OCI-LY7 (cell line): ENCODE data around the gene RNASE4.

Source experiments
- EZH2phosphoT487 ChIP-seq: fragments of 200-600 bp; sonication (generic); IDR thresholded peaks from 2 replicates; pipeline ENCODE4 v1.6.1; 2018; ENCODE audit warnings: low read depth, borderline replicate concordance, mild to moderate bottlenecking, mixed run types, antibody characterized with exemption, low read length, moderate library complexity, mixed read lengths
- TF ChIP-seq, protein P1 (sequence below): fragments of 200-600 bp; sonication (generic); conservative IDR thresholded peaks from 2 replicates; pipeline ENCODE4 v1.5.1; 2014; ENCODE audit warnings: mild to moderate bottlenecking, antibody characterized with exemption, low read length, moderate library complexity, mixed read lengths

DNA sequence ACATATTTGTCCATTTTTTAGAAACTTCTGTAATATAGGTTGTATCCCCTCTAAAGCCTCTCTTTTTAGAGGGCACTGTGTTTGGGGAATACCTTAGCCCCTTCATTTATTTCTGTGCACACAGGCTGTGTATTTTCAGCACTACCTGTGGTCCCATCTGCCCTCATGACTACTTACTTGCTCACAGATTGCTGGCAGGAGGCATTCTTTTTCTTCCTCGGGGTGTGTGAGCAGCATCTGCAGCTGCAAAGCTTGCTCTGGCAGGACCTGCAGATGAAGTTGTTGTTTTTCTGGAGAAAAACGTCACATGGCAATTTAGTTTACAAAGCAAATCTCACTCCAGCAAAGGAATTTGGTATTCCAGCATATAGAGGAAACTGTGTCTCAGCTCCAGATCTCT lies 28.5 kb downstream of the RNASE4 start:
- TF ChIP-seq, protein P1, sequence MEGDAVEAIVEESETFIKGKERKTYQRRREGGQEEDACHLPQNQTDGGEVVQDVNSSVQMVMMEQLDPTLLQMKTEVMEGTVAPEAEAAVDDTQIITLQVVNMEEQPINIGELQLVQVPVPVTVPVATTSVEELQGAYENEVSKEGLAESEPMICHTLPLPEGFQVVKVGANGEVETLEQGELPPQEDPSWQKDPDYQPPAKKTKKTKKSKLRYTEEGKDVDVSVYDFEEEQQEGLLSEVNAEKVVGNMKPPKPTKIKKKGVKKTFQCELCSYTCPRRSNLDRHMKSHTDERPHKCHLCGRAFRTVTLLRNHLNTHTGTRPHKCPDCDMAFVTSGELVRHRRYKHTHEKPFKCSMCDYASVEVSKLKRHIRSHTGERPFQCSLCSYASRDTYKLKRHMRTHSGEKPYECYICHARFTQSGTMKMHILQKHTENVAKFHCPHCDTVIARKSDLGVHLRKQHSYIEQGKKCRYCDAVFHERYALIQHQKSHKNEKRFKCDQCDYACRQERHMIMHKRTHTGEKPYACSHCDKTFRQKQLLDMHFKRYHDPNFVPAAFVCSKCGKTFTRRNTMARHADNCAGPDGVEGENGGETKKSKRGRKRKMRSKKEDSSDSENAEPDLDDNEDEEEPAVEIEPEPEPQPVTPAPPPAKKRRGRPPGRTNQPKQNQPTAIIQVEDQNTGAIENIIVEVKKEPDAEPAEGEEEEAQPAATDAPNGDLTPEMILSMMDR = no peak
- no peak for TF ChIP-seq EZH2phosphoT487
